Stimulated activated CD4-positive, alpha-beta T cell treated with anti-CD3 and anti-CD28 coated beads, Interleukin-4, amount 100 ng/mL, for 24 hours (primary cell): ENCODE results near the gene MS4A2.
"Not testable (repeated sequence)": the region's sequence is repeated elsewhere in the genome, so short reads cannot be mapped to it uniquely, and the experiment has no call there.

Experiments
- DNase-seq: peaks from one replicate; pipeline ENCODE4 v3.0.0-alpha.2; 2020

Gene MS4A2

GRCh38 chr11:60088364-60088763, at the start of gene MS4A2:
MS4A2 (plus strand) TSS chr11:60088664; CDS start chr11:60088766, 102 bp downstream.
- DNase-seq = no peak

GRCh38 chr11:60040109-60040508, 48.4 kb upstream of the MS4A2 start, which contains the start of gene OOSP2:
OOSP2 (plus strand) TSS chr11:60040409; CDS start chr11:60040460, 51 bp downstream.
- DNase-seq = no peak

- DNase-seq = not testable (repeated sequence)
These were observed 38.0 kb upstream of the MS4A2 start for GRCh38 chr11:60050422-60050821.

- not testable (repeated sequence) for DNase-seq
These were observed 37.6 kb upstream of the MS4A2 start for GRCh38 chr11:60050839-60051238.

GRCh38 chr11:60056349-60056969, 32.0 kb upstream of the MS4A2 start, which contains the start of gene MS4A3:
MS4A3 (plus strand) TSS chr11:60056665; CDS start chr11:60061161, 4,496 bp downstream.
- no peak for DNase-seq

GRCh38 chr11:60059052-60059451, 29.4 kb upstream of the MS4A2 start:
- DNase-seq = no peak

- DNase-seq = no peak
These were observed 28.8 kb upstream of the MS4A2 start for GRCh38 chr11:60059521-60060240.

- DNase-seq = no peak
These were observed 24.4 kb upstream of the MS4A2 start for GRCh38 chr11:60064111-60064510.

- no peak for DNase-seq
These were observed 22.7 kb upstream of the MS4A2 start for GRCh38 chr11:60065801-60066200.

GRCh38 chr11:60069450-60069849, 19.0 kb upstream of the MS4A2 start:
- no peak for DNase-seq

- DNase-seq = not testable (repeated sequence)
These were observed 16.8 kb upstream of the MS4A2 start for GRCh38 chr11:60071644-60072043.

- no peak for DNase-seq
These were observed 11.1 kb upstream of the MS4A2 start for GRCh38 chr11:60077216-60077817.

GRCh38 chr11:60077981-60078380, 10.5 kb upstream of the MS4A2 start:
- DNase-seq = no peak

GRCh38 chr11:60078745-60079144, 9.7 kb upstream of the MS4A2 start:
- no peak for DNase-seq

GRCh38 chr11:60080535-60080934, 7.9 kb upstream of the MS4A2 start:
- no peak for DNase-seq

GRCh38 chr11:60084631-60085273, 3.7 kb upstream of the MS4A2 start:
- DNase-seq = no peak

- no peak for DNase-seq
These were observed 2.6 kb upstream of the MS4A2 start for GRCh38 chr11:60085909-60086308.

- no peak for DNase-seq
These were observed 1.2 kb upstream of the MS4A2 start for GRCh38 chr11:60087239-60087638.

GRCh38 chr11:60095477-60096120, 7.1 kb downstream of the MS4A2 start:
- no peak for DNase-seq

GRCh38 chr11:60097189-60097588, 8.7 kb downstream of the MS4A2 start:
- no peak for DNase-seq

- no peak for DNase-seq
These were observed 10.0 kb downstream of the MS4A2 start for GRCh38 chr11:60098508-60098907.

- no peak for DNase-seq
These were observed 12.1 kb downstream of the MS4A2 start for GRCh38 chr11:60100516-60100915.

- DNase-seq = not testable (repeated sequence)
These were observed 12.9 kb downstream of the MS4A2 start for GRCh38 chr11:60101368-60101767.
